ENCODE data around the gene ANK2.

DNA sequence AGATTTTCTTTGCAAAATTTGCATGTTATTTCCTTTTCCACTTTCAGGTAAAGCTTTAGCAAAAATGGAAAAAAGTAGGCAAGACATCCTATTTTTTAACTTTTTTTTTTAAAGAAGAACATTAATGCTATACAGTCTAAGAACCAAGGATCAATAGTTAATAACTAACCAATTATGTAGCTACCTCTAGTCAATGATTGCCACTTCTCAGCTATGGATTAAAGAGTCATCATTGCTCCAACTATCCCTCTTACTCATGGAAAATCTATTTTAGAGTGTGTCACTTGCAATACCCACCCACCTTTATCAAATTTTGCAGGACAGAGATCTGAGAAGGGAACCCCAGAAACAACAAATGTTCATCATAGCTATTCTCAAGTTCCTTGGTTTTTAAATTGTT, 223.1 kb downstream of the ANK2 start:
- TF ChIP-seq, protein P1, sequence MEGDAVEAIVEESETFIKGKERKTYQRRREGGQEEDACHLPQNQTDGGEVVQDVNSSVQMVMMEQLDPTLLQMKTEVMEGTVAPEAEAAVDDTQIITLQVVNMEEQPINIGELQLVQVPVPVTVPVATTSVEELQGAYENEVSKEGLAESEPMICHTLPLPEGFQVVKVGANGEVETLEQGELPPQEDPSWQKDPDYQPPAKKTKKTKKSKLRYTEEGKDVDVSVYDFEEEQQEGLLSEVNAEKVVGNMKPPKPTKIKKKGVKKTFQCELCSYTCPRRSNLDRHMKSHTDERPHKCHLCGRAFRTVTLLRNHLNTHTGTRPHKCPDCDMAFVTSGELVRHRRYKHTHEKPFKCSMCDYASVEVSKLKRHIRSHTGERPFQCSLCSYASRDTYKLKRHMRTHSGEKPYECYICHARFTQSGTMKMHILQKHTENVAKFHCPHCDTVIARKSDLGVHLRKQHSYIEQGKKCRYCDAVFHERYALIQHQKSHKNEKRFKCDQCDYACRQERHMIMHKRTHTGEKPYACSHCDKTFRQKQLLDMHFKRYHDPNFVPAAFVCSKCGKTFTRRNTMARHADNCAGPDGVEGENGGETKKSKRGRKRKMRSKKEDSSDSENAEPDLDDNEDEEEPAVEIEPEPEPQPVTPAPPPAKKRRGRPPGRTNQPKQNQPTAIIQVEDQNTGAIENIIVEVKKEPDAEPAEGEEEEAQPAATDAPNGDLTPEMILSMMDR (conservative IDR thresholded peaks at IDR 0.05; ENCODE audit: low read length): no peak
- TF ChIP-seq EZH2phosphoT487 (IDR thresholded peaks at IDR 0.05; ENCODE audit: borderline replicate concordance, low read depth, low read length): no peak
